A549 (cell line): ENCODE measurements around the gene NFE2L3. TPM values are rescaled to one million over a fixed set of nuclear protein-coding genes. Genes with fewer than 3 reads are reported as not detected.

Source experiments
- ATAC-seq, 2 experiments: fragments of 200-7000 bp in 1 of 2; fragments of >200 bp in 1 of 2; cut with Nextera tagmentation in 1 of 2; cut with Tn5 transposase in 1 of 2; 3 replicates each; pipeline versions ENCODE4 v1.8.0 to v1.9.1; 2018 to 2020; ENCODE audit warnings: mild to moderate bottlenecking in 1 of 2, moderate library complexity in 1 of 2
- CTCF ChIA-PET: fragments of 300-600 bp; sonication (Branson Sonifier 250); formaldehyde crosslinking; extraction: SDS; loops from one replicate; lab custom pipeline; 2021; ENCODE audit warnings: antibody characterized with exemption, inconsistent platforms; lab: Yijun Ruan, JAX
- POLR2A ChIA-PET: fragments of 350-600 bp; formaldehyde crosslinking; extraction: SDS; loops from one replicate; lab custom pipeline; 2021; ENCODE audit warnings: antibody characterized with exemption, inconsistent platforms; lab: Yijun Ruan, JAX
- DNase-seq, 2 experiments: peaks; one replicate each; pipeline versions ENCODE4 v3.0.0 to v3.0.0-alpha.2; 2011 to 2016; ENCODE audit warnings: low read depth in 1 of 2, low spot score in 1 of 2
- FAIRE-seq: peaks from 2 replicates; lab custom pipeline; 2011; peaks lifted over from hg19 to GRCh38; lab: Jason Lieb, UNC
- H3K27ac ChIP-seq, 2 experiments: fragments of >200 bp; sonication (Bioruptor Twin); formaldehyde crosslinking; 3 replicates each; pipeline ENCODE4 v1.5.1; 2016 to 2017
- H3K4me1 ChIP-seq: fragments of >200 bp; sonication (Bioruptor Twin); formaldehyde crosslinking; 3 replicates; pipeline ENCODE4 v1.6.1; 2016
- H3K4me2 ChIP-seq: fragments of >200 bp; sonication (Bioruptor Twin); formaldehyde crosslinking; 3 replicates; pipeline ENCODE4 v1.6.1; 2016
- H3K4me3 ChIP-seq: fragments of >200 bp; sonication (Bioruptor Twin); formaldehyde crosslinking; 3 replicates; pipeline ENCODE4 v1.5.1; 2016
- H3K9me3 ChIP-seq: fragments of >200 bp; sonication (Bioruptor Twin); formaldehyde crosslinking; 3 replicates; pipeline ENCODE4 v1.6.1; 2016
- BHLHE40 ChIP-seq: IDR thresholded peaks from 2 replicates; pipeline ENCODE4 v1.6.1; 2012; ENCODE audit warnings: low read depth, low read length, inconsistent platforms
- CBX2 ChIP-seq: fragments of 200-600 bp; sonication (generic); IDR thresholded peaks from 2 replicates; pipeline ENCODE4 v1.6.1; 2016; ENCODE audit warnings: low read depth, mild to moderate bottlenecking, borderline replicate concordance
- CBX8 ChIP-seq: fragments of 200-600 bp; sonication (generic); IDR thresholded peaks from 2 replicates; pipeline ENCODE4 v1.6.1; 2016
- CEBPB ChIP-seq, 2 experiments: fragments of >200 bp in 1 of 2; sonication (Bioruptor Twin) in 1 of 2; formaldehyde crosslinking in 1 of 2; IDR thresholded peaks; 2 replicates each; pipeline ENCODE4 v1.6.1; 2012 to 2016
- CTCF ChIP-seq: fragments of >200 bp; sonication (Bioruptor Twin); formaldehyde crosslinking; IDR thresholded peaks from 3 replicates; pipeline ENCODE4 v1.5.1; 2016
- ELK1 ChIP-seq: fragments of 150-350 bp; IDR thresholded peaks from 2 replicates; pipeline ENCODE4 v1.6.1; 2014; ENCODE audit warnings: low read depth, mild to moderate bottlenecking, low read length
- EP300 ChIP-seq, 2 experiments: fragments of >200 bp; sonication (Bioruptor Twin); formaldehyde crosslinking; IDR thresholded peaks; 2 replicates in 1 of 2; 3 replicates in 1 of 2; pipeline ENCODE4 v1.6.1; 2016 to 2017
- FOSB ChIP-seq: fragments of 250-450 bp; sonication (Bioruptor Pico); IDR thresholded peaks from 2 replicates; pipeline ENCODE4 v1.5.0; 2020; ENCODE audit warnings: mild to moderate bottlenecking, moderate library complexity
- FOSL2 ChIP-seq, 2 experiments: fragments of 450-650 bp in 1 of 2; fragments of >200 bp in 1 of 2; sonication (Bioruptor Twin) in 1 of 2; formaldehyde crosslinking; IDR thresholded peaks; 2 replicates each; pipeline versions ENCODE4 v1.5.0 to v1.6.1; 2016 to 2020; ENCODE audit warnings: mild to moderate bottlenecking in 1 of 2, moderate library complexity in 1 of 2
- HDAC2 ChIP-seq: fragments of 200-600 bp; sonication (generic); IDR thresholded peaks from 2 replicates; pipeline ENCODE4 v1.6.1; 2016
- HES2 ChIP-seq: fragments of >200 bp; sonication (Bioruptor Twin); formaldehyde crosslinking; IDR thresholded peaks from 2 replicates; pipeline ENCODE4 v1.6.1; 2016
- HEYL ChIP-seq: fragments of 250-450 bp; sonication (Bioruptor Pico); IDR thresholded peaks from 2 replicates; pipeline ENCODE4 v1.8.0; 2021; ENCODE audit warnings: mild to moderate bottlenecking, moderate library complexity
- HOXA7 ChIP-seq: fragments of 250-450 bp; sonication (Bioruptor Pico); IDR thresholded peaks from 2 replicates; pipeline ENCODE4 v1.5.0; 2020; ENCODE audit warnings: mild to moderate bottlenecking, moderate library complexity
- HOXB13 ChIP-seq: fragments of 250-450 bp; sonication (Bioruptor Pico); IDR thresholded peaks from 2 replicates; pipeline ENCODE4 v1.5.0; 2020; ENCODE audit warnings: low read depth, mild to moderate bottlenecking, moderate library complexity
- JUN ChIP-seq, 2 experiments: fragments of >200 bp; sonication (Bioruptor Twin); formaldehyde crosslinking; IDR thresholded peaks; 2 replicates in 1 of 2; 3 replicates in 1 of 2; pipeline ENCODE4 v1.6.1; 2016 to 2017
- MAFK ChIP-seq: fragments of 450-650 bp; IDR thresholded peaks from 2 replicates; pipeline ENCODE4 v1.6.1; 2014; ENCODE audit not compliant: partially characterized antibody
- MAZ ChIP-seq: fragments of 150-350 bp; IDR thresholded peaks from 2 replicates; pipeline ENCODE4 v1.6.1; 2014; ENCODE audit warnings: antibody characterized with exemption, low read depth, low read length, borderline replicate concordance
- NPAS2 ChIP-seq: fragments of 250-450 bp; sonication (Bioruptor Pico); IDR thresholded peaks from 2 replicates; pipeline ENCODE4 v1.8.0; 2022; ENCODE audit warnings: mild to moderate bottlenecking, moderate library complexity, borderline replicate concordance
- PBX3 ChIP-seq: IDR thresholded peaks from 2 replicates; pipeline ENCODE4 v1.6.1; 2012
- POLR2AphosphoS2 ChIP-seq: conservative IDR thresholded peaks from 2 replicates; pipeline ENCODE4 v1.6.1; 2012; ENCODE audit warnings: low read length, improper control_type of control experiment, inconsistent platforms
- RNF2 ChIP-seq: fragments of 200-600 bp; sonication (generic); IDR thresholded peaks from 2 replicates; pipeline ENCODE4 v1.6.1; 2016; ENCODE audit warnings: low read depth, mild to moderate bottlenecking, antibody characterized with exemption, moderate library complexity, borderline replicate concordance
- SMC3 ChIP-seq: fragments of >200 bp; sonication (Bioruptor Twin); formaldehyde crosslinking; IDR thresholded peaks from 3 replicates; pipeline ENCODE4 v1.6.1; 2018; ENCODE audit warnings: inconsistent platforms
- TFCP2L1 ChIP-seq: fragments of 250-450 bp; sonication (Bioruptor Pico); IDR thresholded peaks from 2 replicates; pipeline ENCODE4 v1.5.0; 2021; ENCODE audit warnings: mild to moderate bottlenecking
- ZFP36 ChIP-seq: fragments of 450-650 bp; IDR thresholded peaks from 2 replicates; pipeline ENCODE4 v1.6.1; 2014; ENCODE audit warnings: borderline replicate concordance; ENCODE audit not compliant: partially characterized antibody
- WGBS: methylation state at CpG from one replicate; pipeline ENCODE4 v1.1.6; 2017; ENCODE audit errors: missing lambda C conversion rate; 5-methylcytosine and 5-hydroxymethylcytosine counted together
- polyA plus RNA-seq, 4 experiments: library from polyadenylated mRNA; depleted of rRNA in 3 of 4; stranded (reverse); fragments of >200 nt; fragmentation: RNase III in 1 of 4; extraction: RNeasy Plus Mini Kit Qiagen cat#74134 plus additional on column Dnase treatment in 1 of 4; gene quantifications; 2 replicates in 3 of 4; 3 replicates in 1 of 4; pipeline ENCODE4 v1.2.3, GENCODE V29; 2011 to 2017

NFE2L3 gene
- polyA plus RNA-seq, 2 of the 4 experiments (the other 2 are of a cell fraction), result 4.9 to 11.4 TPM

GRCh38 chr7:26167303-26167934, 15.4 kb downstream of the NFE2L3 start:
- H3K27ac ChIP-seq, result no peak overlapping the region
- TF ChIP-seq POLR2AphosphoS2, result no peak
- TF ChIP-seq CTCF, result no peak
- TF ChIP-seq HES2, result no peak
- TF ChIP-seq, all 56 proteins: peak for 0
- H3K4me3 ChIP-seq, result no peak overlapping the region
- WGBS, result 78% methylated on average over 3 of the region's 3 CpGs
- H3K9me3 ChIP-seq, result no peaks in the 10 kb centered on the region
- H3K4me2 ChIP-seq, result no peak overlapping the region
- FAIRE-seq (no peak), DNase-seq (no peak), ATAC-seq (no peak)
- POLR2A ChIA-PET, result no interaction called here
- no peaks in the 10 kb centered on the region for H3K4me1 ChIP-seq
- CTCF ChIA-PET, result interaction anchor here (1.1 to 2.5 kb wide), 2 partner anchors 11 to 76 kb away, joined by 3 to 14 read pairs; no protein-coding TSS in a partner anchor

GRCh38 chr7:26168458-26169023, 16.5 kb downstream of the NFE2L3 start:
- DNase-seq, result no peak
- no peak for ATAC-seq
- FAIRE-seq, result no peak
- CTCF ChIA-PET, result no interaction called here
- POLR2A ChIA-PET, result no interaction called here
- Histone ChIP-seq H3K4me1 (no peaks in the 10 kb centered on the region), H3K27ac (no peak overlapping the region), H3K4me3 (no peak overlapping the region), H3K9me3 (no peaks in the 10 kb centered on the region), H3K4me2 (no peak overlapping the region)
- WGBS, result 82% methylated on average over 6 of the region's 6 CpGs
- TF ChIP-seq MAFK, result peak; percentile 31
- TF ChIP-seq MAZ, result no peak
- TF ChIP-seq POLR2AphosphoS2, result no peak
- TF ChIP-seq HEYL (CRISPR knock-in tag), result no peak
- TF ChIP-seq ELK1, result no peak
- TF ChIP-seq FOSB (CRISPR knock-in tag), result no peak

- H3K9me3 ChIP-seq, result no peaks in the 10 kb centered on the region
- no peak for TF ChIP-seq CEBPB (IDR thresholded peaks at IDR 0.05)
- no peak for TF ChIP-seq PBX3
- no peak for TF ChIP-seq CBX8
- TF ChIP-seq EP300 (IDR thresholded peaks at IDR 0.05), result no peak
- TF ChIP-seq NPAS2 (CRISPR knock-in tag), result no peak
- TF ChIP-seq RNF2, result no peak
- TF ChIP-seq CBX2, result no peak
- TF ChIP-seq HOXA7 (CRISPR knock-in tag), result no peak
- no peak for TF ChIP-seq TFCP2L1 (CRISPR knock-in tag)
- no peak for TF ChIP-seq FOSL2 (IDR thresholded peaks at IDR 0.05)
- no peak for TF ChIP-seq FOSL2 (CRISPR knock-in tag; IDR thresholded peaks at IDR 0.05)
- no peak for TF ChIP-seq SMC3
- TF ChIP-seq JUN (IDR thresholded peaks at IDR 0.05), result no peak
- no peak for TF ChIP-seq ZFP36
- no peak for TF ChIP-seq FOSB (CRISPR knock-in tag)
- TF ChIP-seq BHLHE40, result no peak
- no peak for TF ChIP-seq ELK1
- no peak for TF ChIP-seq HOXB13 (CRISPR knock-in tag)
- TF ChIP-seq HDAC2, result no peak
- DNase-seq (no peak), ATAC-seq (no peak), FAIRE-seq (no peak)
- no peak overlapping the region for H3K27ac ChIP-seq
- H3K4me2 ChIP-seq, result no peak overlapping the region
- H3K4me1 ChIP-seq, result no peaks in the 10 kb centered on the region
- 64% methylated on average over 3 of the region's 3 CpGs for WGBS
- ChIA-PET CTCF (interaction anchor here (0.9 kb wide), 1 partner anchor 90 kb away, joined by 3 read pairs; no protein-coding TSS in a partner anchor), POLR2A (no interaction called here)
- no peak overlapping the region for H3K4me3 ChIP-seq
Measured at GRCh38 chr7:26169271-26169670, 17.3 kb downstream of the NFE2L3 start.
